ENCODE measurements around the gene OR2T29.
"Not testable (repeated sequence)": the region's sequence is repeated elsewhere in the genome, so short reads cannot be mapped to it uniquely, and the experiment has no call there.

Gene OR2T29

GRCh38 chr1:248562672-248563071 is at the start of gene OR2T29:
Gene OR2T29, minus strand, starts transcription at chr1:248562772. Its CDS starts 3,281 bp downstream, at chr1:248559491.
- H3K27ac Mint-ChIP-seq; ATAC-seq; H3K9me3 Mint-ChIP-seq; H3K4me1 Mint-ChIP-seq; H3K4me3 Mint-ChIP-seq; DNase-seq (ENCODE audit: low spot score in 2 of 2); H3K36me3 Mint-ChIP-seq: not testable (repeated sequence)

DNA sequence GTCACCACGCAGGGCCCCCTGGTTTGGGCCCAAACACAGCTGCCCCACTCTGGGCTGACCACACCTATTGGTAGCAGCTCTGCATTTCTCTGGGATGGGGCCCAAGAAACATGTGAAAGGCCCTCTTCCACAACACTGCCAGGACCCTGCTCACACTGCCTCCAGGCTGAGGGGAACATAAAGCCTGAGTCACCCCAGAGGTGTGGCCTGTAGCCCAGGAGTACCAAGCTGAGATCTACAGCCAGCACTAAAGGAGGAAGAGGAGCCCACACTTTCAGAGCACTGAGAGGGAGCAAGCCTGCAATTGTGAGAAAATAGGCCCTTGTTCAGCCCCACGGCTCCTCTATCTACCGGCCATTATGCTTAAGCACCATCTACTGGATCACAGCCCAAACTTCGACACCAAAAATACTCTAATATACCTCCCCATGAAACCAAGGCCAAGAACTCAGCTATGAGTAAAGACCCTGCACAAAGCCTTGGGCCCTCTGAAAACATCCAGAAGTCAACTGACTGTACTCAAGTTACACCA is 49.4 kb upstream of the OR2T29 start:
- H3K27ac Mint-ChIP-seq, result no peak overlapping the region
- no peaks in the 10 kb centered on the region for H3K36me3 Mint-ChIP-seq
- no peaks in the 10 kb centered on the region for H3K4me1 Mint-ChIP-seq
- DNase-seq (ENCODE audit: low spot score in 2 of 2) (no peak), ATAC-seq (no peak)
- H3K4me3 Mint-ChIP-seq, result no peak overlapping the region
- no peaks in the 10 kb centered on the region for H3K9me3 Mint-ChIP-seq

- ATAC-seq (no peak), DNase-seq (ENCODE audit: low spot score in 2 of 2) (no peak)
- H3K9me3 Mint-ChIP-seq, result no peaks in the 10 kb centered on the region
- no peaks in the 10 kb centered on the region for H3K4me1 Mint-ChIP-seq
- H3K36me3 Mint-ChIP-seq, result no peaks in the 10 kb centered on the region
- no peak overlapping the region for H3K27ac Mint-ChIP-seq
- H3K4me3 Mint-ChIP-seq, result no peak overlapping the region
These were observed 47.7 kb upstream of the OR2T29 start for GRCh38 chr1:248610301-248610700.

- Mint-ChIP-seq H3K36me3 (no peaks in the 10 kb centered on the region), H3K27ac (no peak overlapping the region), H3K4me3 (no peak overlapping the region), H3K9me3 (no peaks in the 10 kb centered on the region), H3K4me1 (no peaks in the 10 kb centered on the region)
- ATAC-seq (no peak), DNase-seq (ENCODE audit: low spot score in 2 of 2) (no peak)
These were observed 36.8 kb upstream of the OR2T29 start for GRCh38 chr1:248599396-248599795.

- H3K9me3 Mint-ChIP-seq, result no peaks in the 10 kb centered on the region
- H3K36me3 Mint-ChIP-seq, result no peaks in the 10 kb centered on the region
- ATAC-seq, result no peak
- no peak within 1 kb of the TSS for H3K4me3 Mint-ChIP-seq
- no peaks in the 10 kb centered on the region for H3K4me1 Mint-ChIP-seq
- no peak for DNase-seq (ENCODE audit: low spot score in 2 of 2)
- H3K27ac Mint-ChIP-seq, result no peak within 1 kb of the TSS
These were observed 35.0 kb upstream of the OR2T29 start, which contains the start of gene OR2T10 for GRCh38 chr1:248597589-248597988. Gene OR2T10, minus strand, starts transcription at chr1:248597700. Its CDS starts 3,932 bp downstream, at chr1:248593768.

- ATAC-seq (no peak), DNase-seq (ENCODE audit: low spot score in 2 of 2) (no peak)
- H3K36me3 Mint-ChIP-seq, result no peaks in the 10 kb centered on the region
- no peaks in the 10 kb centered on the region for H3K4me1 Mint-ChIP-seq
- H3K27ac Mint-ChIP-seq, result no peak overlapping the region
- H3K9me3 Mint-ChIP-seq, result no peaks in the 10 kb centered on the region
- no peak overlapping the region for H3K4me3 Mint-ChIP-seq
These were observed 34.0 kb upstream of the OR2T29 start for GRCh38 chr1:248596615-248597014.

- Mint-ChIP-seq H3K36me3 (no peaks in the 10 kb centered on the region), H3K4me3 (no peak overlapping the region), H3K9me3 (no peaks in the 10 kb centered on the region), H3K4me1 (no peaks in the 10 kb centered on the region), H3K27ac (no peak overlapping the region)
- ATAC-seq (no peak), DNase-seq (ENCODE audit: low spot score in 2 of 2) (no peak)
These were observed 30.7 kb upstream of the OR2T29 start for GRCh38 chr1:248593226-248593625.

DNA sequence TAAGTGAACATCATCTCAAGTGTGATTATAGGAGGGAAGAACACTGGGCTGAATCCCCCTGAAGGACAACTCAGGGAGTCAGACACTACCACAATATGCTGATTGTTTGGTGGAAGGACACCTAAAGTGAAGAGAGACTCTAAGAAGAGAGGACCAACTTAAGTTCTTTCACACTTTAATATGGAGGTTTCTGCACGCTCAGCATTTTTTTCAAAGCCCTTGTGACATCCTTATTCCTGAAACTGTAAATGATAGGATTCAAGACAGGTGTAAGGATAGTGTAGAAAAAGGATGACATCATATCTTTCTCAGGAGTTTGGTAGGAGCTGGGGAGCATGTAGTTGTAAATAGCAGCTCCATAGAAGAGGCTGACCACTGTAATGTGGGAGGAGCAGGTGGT is 30.1 kb upstream of the OR2T29 start:
- Mint-ChIP-seq H3K4me1 (no peaks in the 10 kb centered on the region), H3K4me3 (no peak overlapping the region), H3K9me3 (no peaks in the 10 kb centered on the region), H3K36me3 (no peaks in the 10 kb centered on the region), H3K27ac (no peak overlapping the region)
- DNase-seq (ENCODE audit: low spot score in 2 of 2), result no peak
- ATAC-seq, result no peak

- DNase-seq (ENCODE audit: low spot score in 2 of 2), result no peak
- no peaks in the 10 kb centered on the region for H3K36me3 Mint-ChIP-seq
- no peaks in the 10 kb centered on the region for H3K9me3 Mint-ChIP-seq
- no peak overlapping the region for H3K27ac Mint-ChIP-seq
- H3K4me1 Mint-ChIP-seq, result no peaks in the 10 kb centered on the region
- no peak overlapping the region for H3K4me3 Mint-ChIP-seq
- no peak for ATAC-seq
These were observed 27.5 kb upstream of the OR2T29 start for GRCh38 chr1:248590055-248590454.

GRCh38 chr1:248589334-248589733 is 26.8 kb upstream of the OR2T29 start:
- H3K36me3 Mint-ChIP-seq, result no peaks in the 10 kb centered on the region
- H3K27ac Mint-ChIP-seq, result no peak overlapping the region
- DNase-seq (ENCODE audit: low spot score in 2 of 2), result no peak
- no peaks in the 10 kb centered on the region for H3K4me1 Mint-ChIP-seq
- no peaks in the 10 kb centered on the region for H3K9me3 Mint-ChIP-seq
- no peak for ATAC-seq
- H3K4me3 Mint-ChIP-seq, result no peak overlapping the region

- Mint-ChIP-seq H3K9me3 (no peaks in the 10 kb centered on the region), H3K4me1 (no peaks in the 10 kb centered on the region), H3K27ac (no peak overlapping the region), H3K4me3 (no peak overlapping the region), H3K36me3 (no peaks in the 10 kb centered on the region)
- ATAC-seq (no peak), DNase-seq (ENCODE audit: low spot score in 2 of 2) (no peak)
These were observed 22.7 kb upstream of the OR2T29 start for GRCh38 chr1:248585266-248585665.

DNA sequence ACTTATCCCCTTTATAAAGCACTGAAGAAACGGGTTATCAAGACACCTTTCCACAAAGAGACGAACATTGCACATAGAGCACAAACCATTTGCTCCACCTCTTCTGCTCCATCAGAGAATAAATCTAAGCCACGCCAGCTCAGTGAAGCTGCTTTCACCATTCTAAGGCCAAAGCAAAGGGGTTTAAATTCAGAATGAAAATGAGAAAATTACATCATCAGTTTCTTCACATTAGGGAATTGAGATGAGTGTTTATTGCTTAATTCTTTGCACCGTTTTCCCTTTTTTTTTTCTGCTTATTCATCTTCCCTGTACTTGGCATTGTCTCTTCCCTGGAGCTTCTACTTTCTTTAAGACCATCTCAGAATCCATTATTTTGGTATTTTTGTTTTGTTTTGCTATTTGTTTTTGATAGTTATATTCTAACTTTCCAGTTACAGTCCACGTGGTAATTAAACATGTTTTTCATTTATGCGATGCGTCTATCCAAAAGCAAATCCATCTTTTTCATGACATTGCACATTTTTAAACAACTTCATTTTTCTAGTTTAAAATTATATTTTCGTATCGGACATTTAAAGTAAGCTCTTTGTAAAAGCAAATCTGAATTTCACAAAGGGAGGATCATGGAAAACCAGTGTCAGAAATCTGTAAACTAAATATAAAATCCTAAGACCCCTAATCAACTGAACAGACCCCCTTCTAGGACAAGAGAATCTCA is 13.8 kb upstream of the OR2T29 start:
- H3K27ac Mint-ChIP-seq, result no peak overlapping the region
- H3K9me3 Mint-ChIP-seq, result no peaks in the 10 kb centered on the region
- ATAC-seq (no peak), DNase-seq (ENCODE audit: low spot score in 2 of 2) (no peak)
- H3K4me1 Mint-ChIP-seq, result no peaks in the 10 kb centered on the region
- no peak overlapping the region for H3K4me3 Mint-ChIP-seq
- no peaks in the 10 kb centered on the region for H3K36me3 Mint-ChIP-seq

DNA sequence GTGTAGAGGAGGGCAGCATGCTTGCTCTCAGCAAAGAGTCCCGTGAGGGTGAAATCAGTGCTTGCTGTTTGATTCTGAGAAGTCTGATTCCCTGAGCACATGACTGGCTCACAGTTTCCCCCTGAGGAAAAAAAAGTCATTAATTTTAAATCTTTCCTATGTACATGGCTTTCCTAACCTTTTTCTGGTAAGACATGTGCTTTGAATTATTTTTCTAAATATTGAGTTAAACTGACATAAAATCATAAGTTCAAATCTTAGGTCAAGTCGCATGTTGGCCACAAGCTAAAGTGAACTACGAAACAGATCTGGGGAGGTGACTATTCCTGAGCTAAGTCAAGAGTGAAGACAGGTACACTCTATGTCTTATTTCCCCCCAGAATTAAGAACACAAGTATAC is 12.1 kb upstream of the OR2T29 start, which contains the start of gene OR2T34:
OR2T34 (minus strand) TSS at position 101 of the 400 bp plus-strand sequence; CDS start at position 101, 0 bp downstream.
- H3K9me3 Mint-ChIP-seq; H3K36me3 Mint-ChIP-seq; H3K4me3 Mint-ChIP-seq; ATAC-seq; H3K4me1 Mint-ChIP-seq; H3K27ac Mint-ChIP-seq; DNase-seq (ENCODE audit: low spot score in 2 of 2): not testable (repeated sequence)

DNA sequence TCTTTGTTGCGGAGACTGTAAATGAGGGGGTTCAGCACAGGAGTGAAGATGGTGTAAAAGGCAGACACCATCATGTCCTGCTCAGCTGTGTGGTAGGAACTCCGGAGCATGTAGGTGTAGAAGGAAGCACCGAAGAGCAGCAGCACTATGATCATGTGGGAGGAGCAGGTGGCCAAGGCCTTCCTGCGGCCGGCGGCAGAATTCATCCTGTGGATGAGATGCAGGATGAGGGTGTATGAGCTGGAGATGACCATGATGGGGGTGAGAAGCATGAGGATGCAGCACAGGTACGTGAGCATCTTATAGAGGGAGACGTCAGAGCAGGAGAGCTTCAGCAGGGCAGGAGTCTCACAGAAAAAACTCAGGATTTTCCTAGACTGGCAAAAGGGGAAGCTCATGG is 11.3 kb upstream of the OR2T29 start:
- not testable (repeated sequence) for H3K4me1 Mint-ChIP-seq; H3K27ac Mint-ChIP-seq; DNase-seq (ENCODE audit: low spot score in 2 of 2); H3K36me3 Mint-ChIP-seq; ATAC-seq; H3K9me3 Mint-ChIP-seq; H3K4me3 Mint-ChIP-seq

- DNase-seq (ENCODE audit: low spot score in 2 of 2), result not testable (repeated sequence)
These were observed 9.5 kb upstream of the OR2T29 start for GRCh38 chr1:248572049-248572448.

DNA sequence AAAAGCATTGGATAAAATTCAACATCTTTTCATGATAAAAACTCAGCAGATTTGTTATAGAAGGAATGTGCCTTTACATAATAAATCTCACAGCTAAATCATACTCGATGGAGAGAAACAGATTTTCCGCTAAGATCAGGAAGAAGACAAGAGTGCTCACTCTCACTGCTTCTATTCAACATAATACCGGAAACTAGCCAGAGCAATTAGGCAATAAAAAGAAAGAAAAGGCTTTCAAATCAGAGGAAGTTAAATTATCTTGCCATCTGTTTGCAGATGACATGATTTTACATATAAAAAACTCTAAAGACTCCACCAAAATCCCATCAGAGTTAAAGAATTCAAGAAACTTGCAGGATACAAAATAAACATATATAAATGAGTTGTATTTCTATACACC is 8.2 kb upstream of the OR2T29 start:
- not testable (repeated sequence) for DNase-seq (ENCODE audit: low spot score in 2 of 2); H3K4me3 Mint-ChIP-seq; H3K9me3 Mint-ChIP-seq; ATAC-seq; H3K36me3 Mint-ChIP-seq; H3K27ac Mint-ChIP-seq; H3K4me1 Mint-ChIP-seq

More at GRCh38 chr1:248572049-248572448, 9.5 kb upstream of the OR2T29 start:
- not testable (repeated sequence) for H3K9me3 Mint-ChIP-seq, H3K4me3 Mint-ChIP-seq, H3K36me3 Mint-ChIP-seq, H3K4me1 Mint-ChIP-seq, ATAC-seq, H3K27ac Mint-ChIP-seq

Data from stimulated activated effector memory CD8-positive, alpha-beta T cell treated with anti-CD3 and anti-CD28 coated beads, Interleukin-12 subunit alpha, Interleukin-12 subunit beta, amount 100 ng/mL, for 72 hours (primary cell).